ENCODE measurements around the gene CNOT1.

DNA sequence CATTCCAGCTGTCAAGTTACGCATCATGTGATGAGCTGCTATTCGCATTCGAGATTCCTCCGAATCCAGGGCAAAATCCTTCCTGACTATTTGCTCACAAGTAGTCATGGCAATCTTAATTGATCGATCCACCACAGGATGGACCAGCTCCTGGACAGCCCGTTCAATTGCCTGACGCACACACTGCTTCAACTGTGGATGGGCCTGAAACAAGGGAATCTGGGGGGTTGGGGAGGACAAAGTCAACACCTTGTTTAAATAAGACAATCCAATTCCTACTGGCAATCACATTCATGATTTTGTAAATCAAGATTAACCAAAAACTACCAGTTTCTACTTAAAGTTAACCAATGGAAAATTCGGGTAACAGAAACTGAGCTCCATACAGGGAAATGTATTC is 85.9 kb downstream of the CNOT1 start:
- TF ChIP-seq RAD21 (IDR thresholded peaks at IDR 0.05; ENCODE audit: low read length) (no peak), POLR2A (IDR thresholded peaks at IDR 0.05; ENCODE audit: low read depth, low read length) (no peak), CHD1 (IDR thresholded peaks at IDR 0.05; ENCODE audit: low read depth, low read length) (no peak), CEBPB (IDR thresholded peaks at IDR 0.05; ENCODE audit: low read depth, low read length) (no peak), RFX5 (IDR thresholded peaks at IDR 0.05; ENCODE audit: low read depth, low read length) (no peak), BHLHE40 (IDR thresholded peaks at IDR 0.05; ENCODE audit: low read depth, low read length) (no peak), FOS (IDR thresholded peaks at IDR 0.05; ENCODE audit: low read depth, low read length) (no peak)
- TF ChIP-seq, protein P1, sequence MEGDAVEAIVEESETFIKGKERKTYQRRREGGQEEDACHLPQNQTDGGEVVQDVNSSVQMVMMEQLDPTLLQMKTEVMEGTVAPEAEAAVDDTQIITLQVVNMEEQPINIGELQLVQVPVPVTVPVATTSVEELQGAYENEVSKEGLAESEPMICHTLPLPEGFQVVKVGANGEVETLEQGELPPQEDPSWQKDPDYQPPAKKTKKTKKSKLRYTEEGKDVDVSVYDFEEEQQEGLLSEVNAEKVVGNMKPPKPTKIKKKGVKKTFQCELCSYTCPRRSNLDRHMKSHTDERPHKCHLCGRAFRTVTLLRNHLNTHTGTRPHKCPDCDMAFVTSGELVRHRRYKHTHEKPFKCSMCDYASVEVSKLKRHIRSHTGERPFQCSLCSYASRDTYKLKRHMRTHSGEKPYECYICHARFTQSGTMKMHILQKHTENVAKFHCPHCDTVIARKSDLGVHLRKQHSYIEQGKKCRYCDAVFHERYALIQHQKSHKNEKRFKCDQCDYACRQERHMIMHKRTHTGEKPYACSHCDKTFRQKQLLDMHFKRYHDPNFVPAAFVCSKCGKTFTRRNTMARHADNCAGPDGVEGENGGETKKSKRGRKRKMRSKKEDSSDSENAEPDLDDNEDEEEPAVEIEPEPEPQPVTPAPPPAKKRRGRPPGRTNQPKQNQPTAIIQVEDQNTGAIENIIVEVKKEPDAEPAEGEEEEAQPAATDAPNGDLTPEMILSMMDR (conservative IDR thresholded peaks at IDR 0.05; ENCODE audit: low read depth, low read length) = no peak
- TF ChIP-seq, protein P2, sequence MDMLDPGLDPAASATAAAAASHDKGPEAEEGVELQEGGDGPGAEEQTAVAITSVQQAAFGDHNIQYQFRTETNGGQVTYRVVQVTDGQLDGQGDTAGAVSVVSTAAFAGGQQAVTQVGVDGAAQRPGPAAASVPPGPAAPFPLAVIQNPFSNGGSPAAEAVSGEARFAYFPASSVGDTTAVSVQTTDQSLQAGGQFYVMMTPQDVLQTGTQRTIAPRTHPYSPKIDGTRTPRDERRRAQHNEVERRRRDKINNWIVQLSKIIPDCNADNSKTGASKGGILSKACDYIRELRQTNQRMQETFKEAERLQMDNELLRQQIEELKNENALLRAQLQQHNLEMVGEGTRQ (IDR thresholded peaks at IDR 0.05; ENCODE audit: low read depth, low read length) = no peak
- TF ChIP-seq, protein P3, sequence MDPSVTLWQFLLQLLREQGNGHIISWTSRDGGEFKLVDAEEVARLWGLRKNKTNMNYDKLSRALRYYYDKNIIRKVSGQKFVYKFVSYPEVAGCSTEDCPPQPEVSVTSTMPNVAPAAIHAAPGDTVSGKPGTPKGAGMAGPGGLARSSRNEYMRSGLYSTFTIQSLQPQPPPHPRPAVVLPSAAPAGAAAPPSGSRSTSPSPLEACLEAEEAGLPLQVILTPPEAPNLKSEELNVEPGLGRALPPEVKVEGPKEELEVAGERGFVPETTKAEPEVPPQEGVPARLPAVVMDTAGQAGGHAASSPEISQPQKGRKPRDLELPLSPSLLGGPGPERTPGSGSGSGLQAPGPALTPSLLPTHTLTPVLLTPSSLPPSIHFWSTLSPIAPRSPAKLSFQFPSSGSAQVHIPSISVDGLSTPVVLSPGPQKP (IDR thresholded peaks at IDR 0.05; ENCODE audit: borderline replicate concordance, low read depth, low read length) = no peak

Measured in IMR-90 (cell line).